HepG2 (cell line): Measurements from ENCODE around the gene CNN3.

ENCODE experiments used
- AFF4 ChIP-seq: sonication (generic); formaldehyde crosslinking; IDR thresholded peaks from 2 replicates; pipeline ENCODE4 v1.4.0; 2020; ENCODE audit warnings: missing genetic modification reagents
- ARNT ChIP-seq: fragments of 450-650 bp; IDR thresholded peaks from 2 replicates; pipeline ENCODE4 v1.6.1; 2017
- ATF2 ChIP-seq: sonication (generic); formaldehyde crosslinking; IDR thresholded peaks from 2 replicates; pipeline ENCODE4 v1.4.0; 2020; ENCODE audit warnings: missing genetic modification reagents
- ESRRA ChIP-seq: sonication (generic); formaldehyde crosslinking; IDR thresholded peaks from 2 replicates; pipeline ENCODE4 v1.5.1; 2020; ENCODE audit warnings: mild to moderate bottlenecking, low read depth, missing genetic modification reagents
- FOXJ3 ChIP-seq: sonication (generic); formaldehyde crosslinking; IDR thresholded peaks from 2 replicates; pipeline ENCODE4 v1.4.0; 2020; ENCODE audit warnings: missing genetic modification reagents, mild to moderate bottlenecking, borderline replicate concordance
- HMGA1 ChIP-seq: sonication (generic); formaldehyde crosslinking; conservative IDR thresholded peaks from 2 replicates; pipeline ENCODE4 v1.4.0; 2020; ENCODE audit warnings: missing genetic modification reagents
- MNT ChIP-seq: fragments of 450-650 bp; IDR thresholded peaks from 2 replicates; pipeline ENCODE4 v1.6.1; 2016

- TF ChIP-seq MNT: no peak
- no peak for TF ChIP-seq ATF2 (CRISPR knock-in tag)
- no peak for TF ChIP-seq FOXJ3 (CRISPR knock-in tag)
- TF ChIP-seq ESRRA (CRISPR knock-in tag): no peak
- no peak for TF ChIP-seq AFF4
- no peak for TF ChIP-seq ARNT
- no peak for TF ChIP-seq HMGA1 (CRISPR knock-in tag)
These were observed 17.4 kb downstream of the CNN3 start for GRCh38 chr1:94909486-94909885.
